ENCODE data around the gene CNGB1. TPM values are rescaled to one million over a fixed set of nuclear protein-coding genes. Genes with fewer than 3 reads are reported as not detected.

CNGB1 gene
- total and polyA plus RNA-seq, 7 experiments from 2014 or later: not detected

- intact Hi-C loops (cut with micrococcal nuclease): no loop called here
- Histone ChIP-seq H3K27ac (ENCODE audit: low read depth, low read length) (no peak overlapping the region), H3K36me3 (ENCODE audit: control insufficient read depth in 2 of 3, insufficient read depth in 3 of 3, low read length in 3 of 3) (no peaks in the 10 kb centered on the region), H3K4me1 (ENCODE audit: control insufficient read depth in 2 of 2, insufficient read depth in 2 of 2, low read length in 2 of 2) (no peaks in the 10 kb centered on the region), H3K9me3 (ENCODE audit: control insufficient read depth in 2 of 3, low read length in 3 of 3) (no peaks in the 10 kb centered on the region), H3K27me3 (ENCODE audit: control insufficient read depth in 2 of 2, insufficient read depth in 2 of 2, low read length in 2 of 2) (no peaks in the 10 kb centered on the region), H3K4me3 (ENCODE audit: low read length) (no peak overlapping the region)
- no peaks in the 10 kb centered on the region for H3K4me1 Mint-ChIP-seq
- H3K4me3 Mint-ChIP-seq: no peak overlapping the region
- POLR2A ChIA-PET: no interaction called here
- H3K27ac Mint-ChIP-seq: no peak overlapping the region
- CTCF ChIA-PET: no interaction called here
- H3K9me3 Mint-ChIP-seq: no peaks in the 10 kb centered on the region
- no peaks in the 10 kb centered on the region for H3K36me3 Mint-ChIP-seq
- ATAC-seq (no peak), DNase-seq (no peak)
- H3K27me3 Mint-ChIP-seq: peaks cover 0 to 8% (median 0%) of the 10 kb centered on the region in 5 donors
These were observed 12.4 kb downstream of the CNGB1 start for GRCh38 chr16:57958544-57958943.

GRCh38 chr16:57957673-57958392 is 13.1 kb downstream of the CNGB1 start:
- no peak for ATAC-seq
- no peak overlapping the region for H3K27ac ChIP-seq (ENCODE audit: low read depth, low read length)
- no peaks in the 10 kb centered on the region for H3K9me3 ChIP-seq (ENCODE audit: control insufficient read depth in 2 of 3, low read length in 3 of 3)
- ChIA-PET POLR2A (no interaction called here), CTCF (no interaction called here)
- H3K27ac Mint-ChIP-seq: no peak overlapping the region
- no peaks in the 10 kb centered on the region for H3K4me1 ChIP-seq (ENCODE audit: control insufficient read depth in 2 of 2, insufficient read depth in 2 of 2, low read length in 2 of 2)
- no peaks in the 10 kb centered on the region for H3K9me3 Mint-ChIP-seq
- no peak for DNase-seq
- no peak overlapping the region for H3K4me3 ChIP-seq (ENCODE audit: low read length)
- no peaks in the 10 kb centered on the region for H3K36me3 ChIP-seq (ENCODE audit: control insufficient read depth in 2 of 3, insufficient read depth in 3 of 3, low read length in 3 of 3)
- peaks cover 0 to 8% (median 0%) of the 10 kb centered on the region in 5 donors for H3K27me3 Mint-ChIP-seq
- H3K4me3 Mint-ChIP-seq: no peak overlapping the region
- no peaks in the 10 kb centered on the region for H3K4me1 Mint-ChIP-seq
- no peaks in the 10 kb centered on the region for H3K36me3 Mint-ChIP-seq
- no peaks in the 10 kb centered on the region for H3K27me3 ChIP-seq (ENCODE audit: control insufficient read depth in 2 of 2, insufficient read depth in 2 of 2, low read length in 2 of 2)
- intact Hi-C loops (cut with micrococcal nuclease): no loop called here

- intact Hi-C loops (cut with micrococcal nuclease): no loop called here
These were observed 13.8 kb downstream of the CNGB1 start for GRCh38 chr16:57956924-57957672.

GRCh38 chr16:57956270-57956808 is 14.6 kb downstream of the CNGB1 start:
- intact Hi-C loops (cut with micrococcal nuclease): no loop called here
- no peak overlapping the region for H3K27ac Mint-ChIP-seq
- Histone ChIP-seq H3K36me3 (ENCODE audit: control insufficient read depth in 2 of 3, insufficient read depth in 3 of 3, low read length in 3 of 3) (no peaks in the 10 kb centered on the region), H3K9me3 (ENCODE audit: control insufficient read depth in 2 of 3, low read length in 3 of 3) (no peaks in the 10 kb centered on the region), H3K4me1 (ENCODE audit: control insufficient read depth in 2 of 2, insufficient read depth in 2 of 2, low read length in 2 of 2) (no peaks in the 10 kb centered on the region), H3K4me3 (ENCODE audit: low read length) (no peak overlapping the region), H3K27ac (ENCODE audit: low read depth, low read length) (no peak overlapping the region), H3K27me3 (ENCODE audit: control insufficient read depth in 2 of 2, insufficient read depth in 2 of 2, low read length in 2 of 2) (no peaks in the 10 kb centered on the region)
- H3K4me3 Mint-ChIP-seq: no peak overlapping the region
- ChIA-PET POLR2A (no interaction called here), CTCF (no interaction called here)
- no peaks in the 10 kb centered on the region for H3K36me3 Mint-ChIP-seq
- peaks cover 0 to 8% (median 3%) of the 10 kb centered on the region in 5 donors for H3K27me3 Mint-ChIP-seq
- ATAC-seq (no peak), DNase-seq (no peak)
- no peaks in the 10 kb centered on the region for H3K9me3 Mint-ChIP-seq
- peaks cover 0 to 2% (median 0%) of the 10 kb centered on the region in 7 donors for H3K4me1 Mint-ChIP-seq

More at GRCh38 chr16:57956924-57957672, 13.8 kb downstream of the CNGB1 start:
- POLR2A ChIA-PET: no interaction called here
- H3K4me1 Mint-ChIP-seq: peaks cover 0 to 2% (median 0%) of the 10 kb centered on the region in 7 donors
- Histone ChIP-seq H3K4me3 (ENCODE audit: low read length) (no peak overlapping the region), H3K4me1 (ENCODE audit: control insufficient read depth in 2 of 2, insufficient read depth in 2 of 2, low read length in 2 of 2) (no peaks in the 10 kb centered on the region), H3K36me3 (ENCODE audit: control insufficient read depth in 2 of 3, insufficient read depth in 3 of 3, low read length in 3 of 3) (no peaks in the 10 kb centered on the region), H3K27me3 (ENCODE audit: control insufficient read depth in 2 of 2, insufficient read depth in 2 of 2, low read length in 2 of 2) (no peaks in the 10 kb centered on the region), H3K27ac (ENCODE audit: low read depth, low read length) (no peak overlapping the region), H3K9me3 (ENCODE audit: control insufficient read depth in 2 of 3, low read length in 3 of 3) (no peaks in the 10 kb centered on the region)
- H3K9me3 Mint-ChIP-seq: no peaks in the 10 kb centered on the region
- no peak overlapping the region for H3K4me3 Mint-ChIP-seq
- H3K27ac Mint-ChIP-seq: no peak overlapping the region
- no peak for ATAC-seq
- H3K36me3 Mint-ChIP-seq: no peaks in the 10 kb centered on the region
- no peak for DNase-seq
- peaks cover 0 to 8% (median 0%) of the 10 kb centered on the region in 5 donors for H3K27me3 Mint-ChIP-seq
- CTCF ChIA-PET: no interaction called here

- Mint-ChIP-seq H3K36me3 (no peaks in the 10 kb centered on the region), H3K9me3 (no peaks in the 10 kb centered on the region), H3K4me3 (no peak overlapping the region), H3K27ac (no peak overlapping the region), H3K27me3 (peaks cover 0 to 8% (median 3%) of the 10 kb centered on the region in 5 donors), H3K4me1 (peaks cover 0 to 2% (median 0%) of the 10 kb centered on the region in 7 donors)
- ATAC-seq: no peak
- no peak for DNase-seq
- Histone ChIP-seq H3K4me3 (ENCODE audit: low read length) (no peak overlapping the region), H3K9me3 (ENCODE audit: control insufficient read depth in 2 of 3, low read length in 3 of 3) (no peaks in the 10 kb centered on the region), H3K4me1 (ENCODE audit: control insufficient read depth in 2 of 2, insufficient read depth in 2 of 2, low read length in 2 of 2) (no peaks in the 10 kb centered on the region), H3K27me3 (ENCODE audit: control insufficient read depth in 2 of 2, insufficient read depth in 2 of 2, low read length in 2 of 2) (no peaks in the 10 kb centered on the region), H3K36me3 (ENCODE audit: control insufficient read depth in 2 of 3, insufficient read depth in 3 of 3, low read length in 3 of 3) (no peaks in the 10 kb centered on the region), H3K27ac (ENCODE audit: low read depth, low read length) (no peak overlapping the region)
- intact Hi-C loops (cut with micrococcal nuclease): no loop called here
- POLR2A ChIA-PET: no interaction called here
- CTCF ChIA-PET: no interaction called here
These were observed 15.2 kb downstream of the CNGB1 start for GRCh38 chr16:57955572-57956188.

GRCh38 chr16:57953857-57954256 is 17.1 kb downstream of the CNGB1 start:
- no peaks in the 10 kb centered on the region for H3K27me3 ChIP-seq (ENCODE audit: control insufficient read depth in 2 of 2, insufficient read depth in 2 of 2, low read length in 2 of 2)
- ChIA-PET CTCF (no interaction called here), POLR2A (no interaction called here)
- Mint-ChIP-seq H3K36me3 (no peaks in the 10 kb centered on the region), H3K4me1 (peaks cover 0 to 2% (median 0%) of the 10 kb centered on the region in 7 donors), H3K27me3 (peaks cover 0 to 7% (median 0%) of the 10 kb centered on the region in 5 donors), H3K4me3 (no peak overlapping the region), H3K9me3 (peaks cover 0 to 3% (median 0%) of the 10 kb centered on the region in 11 donors), H3K27ac (peak overlapping the region in 1 of 9 donors; percentile 9)
- H3K27ac ChIP-seq (ENCODE audit: low read depth, low read length): no peak overlapping the region
- DNase-seq (no peak), ATAC-seq (no peak)
- intact Hi-C loops (cut with micrococcal nuclease): no loop called here
- no peak overlapping the region for H3K4me3 ChIP-seq (ENCODE audit: low read length)
- no peaks in the 10 kb centered on the region for H3K36me3 ChIP-seq (ENCODE audit: control insufficient read depth in 2 of 3, insufficient read depth in 3 of 3, low read length in 3 of 3)
- no peaks in the 10 kb centered on the region for H3K4me1 ChIP-seq (ENCODE audit: control insufficient read depth in 2 of 2, insufficient read depth in 2 of 2, low read length in 2 of 2)
- no peaks in the 10 kb centered on the region for H3K9me3 ChIP-seq (ENCODE audit: control insufficient read depth in 2 of 3, low read length in 3 of 3)

Data from naive thymus-derived CD4-positive, alpha-beta T cell (primary cell).